GF-D8 (cell line): ENCODE results near the gene SMIM14.
"Not testable (repeated sequence)": the region's sequence is repeated elsewhere in the genome, so short reads cannot be mapped to it uniquely, and the experiment has no call there.

Source experiments
- DNase-seq: peaks from one replicate; lab custom pipeline; 2025; lab: John Stamatoyannopoulos, UW

SMIM14 gene

GRCh38 chr4:39596971-39597370 lies 41.7 kb downstream of the SMIM14 start:
- DNase-seq: no peak

GRCh38 chr4:39591290-39591689 lies 47.4 kb downstream of the SMIM14 start:
- no peak for DNase-seq

DNA sequence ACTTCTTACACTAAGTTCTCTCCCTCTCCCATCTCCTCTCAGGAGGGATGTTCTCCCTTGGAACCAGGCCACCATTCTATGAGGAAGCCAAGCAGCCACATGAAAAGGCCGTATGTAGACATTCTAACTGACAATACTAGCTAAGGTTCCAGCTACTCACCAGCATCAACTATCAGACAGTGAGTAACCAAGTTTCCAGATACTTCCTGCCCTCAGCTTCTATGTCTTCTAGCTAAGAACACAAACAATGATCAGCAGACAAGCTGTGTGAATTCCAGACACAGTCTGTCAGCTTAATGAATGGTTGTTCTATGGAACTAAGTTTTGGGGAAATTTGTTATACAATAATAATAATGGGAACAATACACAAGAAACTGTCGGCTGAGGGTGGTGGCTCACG lies 50.8 kb downstream of the SMIM14 start:
- DNase-seq: no peak

GRCh38 chr4:39574946-39575345 lies 63.7 kb downstream of the SMIM14 start:
- DNase-seq: no peak

DNA sequence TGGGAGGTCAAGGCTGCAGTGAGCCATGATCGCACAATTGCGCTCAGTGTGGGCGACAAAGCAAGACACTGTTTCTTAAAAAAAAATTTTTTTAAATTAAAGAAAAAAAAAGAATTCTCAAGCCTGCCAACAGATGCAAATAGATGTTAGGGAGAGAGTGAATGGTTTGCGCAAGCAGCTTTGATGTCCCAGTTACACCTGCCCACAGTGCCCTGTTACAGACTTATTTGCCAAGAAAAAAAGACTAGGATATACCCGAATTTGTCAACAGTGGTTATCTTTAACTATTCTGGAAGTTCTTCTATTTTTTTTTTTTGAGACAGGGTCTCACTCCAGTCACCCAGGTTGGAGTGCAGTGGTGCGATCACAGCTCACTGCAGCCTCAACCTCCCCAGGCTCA lies 67.2 kb downstream of the SMIM14 start:
- no peak for DNase-seq

DNA sequence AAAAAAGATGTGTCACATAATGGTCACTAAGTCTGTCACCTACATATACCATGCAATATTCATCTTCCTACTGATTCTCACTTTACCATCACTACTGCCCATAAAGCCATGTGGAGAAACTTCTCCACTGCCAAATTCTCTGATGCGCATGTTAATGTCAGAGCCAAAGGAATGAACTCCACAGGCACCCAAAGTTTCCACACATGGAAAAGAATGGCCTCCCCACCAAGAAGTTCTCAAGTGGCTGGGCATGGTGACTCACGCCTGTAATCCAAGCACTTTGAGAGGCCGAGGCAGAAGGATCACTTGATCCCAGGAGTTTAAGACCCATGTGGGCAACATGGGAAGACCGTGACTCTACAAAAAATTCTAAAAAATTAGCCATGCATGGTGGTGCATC lies 67.6 kb downstream of the SMIM14 start:
- no peak for DNase-seq

DNA sequence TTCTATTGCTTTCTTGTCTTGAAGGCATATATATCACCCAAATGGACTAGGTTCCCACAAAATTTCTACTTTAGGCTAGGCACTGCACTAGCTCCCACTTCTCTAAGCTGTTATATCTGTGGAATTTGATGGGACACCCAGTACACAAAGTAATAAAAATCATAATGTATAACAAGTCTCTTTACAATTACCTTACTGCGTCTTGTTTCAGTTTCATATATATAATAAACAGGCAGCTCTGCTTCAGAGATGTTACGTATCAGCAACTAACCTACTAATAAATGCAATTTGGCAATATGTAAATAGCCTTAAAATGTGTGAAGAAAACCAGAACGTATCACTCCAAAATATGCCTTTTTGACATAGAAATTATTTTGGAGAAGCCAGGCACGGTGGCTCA lies 69.5 kb downstream of the SMIM14 start:
- DNase-seq: no peak

DNA sequence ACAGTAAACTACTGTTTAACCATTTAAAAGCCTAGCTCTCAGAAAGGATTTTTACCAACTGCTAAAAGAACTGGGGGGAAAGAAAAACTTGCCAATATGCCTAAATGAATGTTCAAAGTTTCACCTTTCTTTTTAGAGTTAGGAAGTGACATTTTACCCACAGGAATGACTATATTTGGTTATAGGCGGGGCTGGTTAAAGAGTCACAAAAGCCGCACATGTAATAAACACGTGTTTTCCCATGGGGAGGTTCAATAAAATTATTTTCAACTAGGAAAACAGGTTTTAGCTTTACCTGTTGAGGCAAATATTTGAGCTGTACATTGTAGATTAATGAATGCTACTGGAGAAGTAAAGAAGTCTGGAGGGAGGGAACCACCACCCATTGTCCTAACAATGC lies 69.9 kb downstream of the SMIM14 start:
- no peak for DNase-seq

DNA sequence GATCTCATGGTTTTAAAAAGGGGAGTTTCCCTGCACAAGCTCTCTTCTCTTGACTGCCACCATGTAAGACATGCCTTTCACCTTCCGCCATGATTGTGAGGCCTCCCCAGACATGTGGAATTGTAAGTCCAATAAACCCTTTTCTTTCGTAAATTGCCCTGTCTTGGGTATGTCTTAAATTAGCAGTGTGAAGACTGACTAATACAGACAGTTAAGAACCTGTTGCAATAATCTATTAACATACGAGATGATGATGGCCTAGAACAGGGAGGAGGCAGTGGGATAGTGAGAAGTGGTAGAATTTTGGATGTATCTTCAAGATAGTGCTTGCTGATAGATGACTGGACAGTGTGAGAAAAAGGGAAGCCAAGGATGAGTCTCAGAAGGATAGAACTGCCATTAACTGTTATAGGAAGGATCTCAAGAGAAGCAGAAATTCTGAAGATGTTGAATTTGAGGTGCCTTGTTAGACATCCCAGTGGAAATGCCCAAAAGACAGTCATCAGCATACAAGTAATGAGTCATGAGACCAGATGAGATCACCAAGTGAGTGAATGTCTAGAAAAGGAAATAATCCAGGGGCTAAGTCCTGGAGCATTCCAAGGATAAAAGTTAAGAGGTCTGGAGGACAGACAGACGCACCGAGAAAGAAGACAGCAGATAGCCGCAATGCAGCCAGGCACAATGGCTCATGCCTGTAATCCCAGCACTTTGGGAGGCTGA lies 72.6 kb downstream of the SMIM14 start:
- no peak for DNase-seq

DNA sequence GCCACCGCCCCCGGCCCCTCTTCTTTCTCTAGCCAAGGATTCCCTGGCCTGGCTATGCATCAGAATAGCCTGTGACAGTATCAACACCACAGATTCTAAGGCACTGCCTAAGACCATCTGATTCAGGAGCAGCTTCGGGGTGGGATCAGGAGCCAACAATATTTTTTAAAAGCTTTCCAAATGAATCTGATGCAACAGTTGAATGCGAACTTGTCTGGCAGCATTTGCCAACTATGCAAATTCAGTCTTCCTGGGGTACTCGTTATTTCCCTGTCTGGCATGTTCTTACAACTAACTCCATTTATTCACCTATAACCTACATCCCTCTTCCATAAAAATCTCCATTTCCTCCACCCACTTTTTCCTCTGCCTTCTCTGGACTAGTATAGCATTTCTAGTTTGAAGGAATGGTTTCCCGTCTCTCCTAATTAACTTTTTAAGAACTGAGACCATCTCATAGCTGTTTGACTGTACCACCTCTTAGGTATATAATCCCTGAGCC lies 75.3 kb downstream of the SMIM14 start:
- DNase-seq: no peak

- no peak for DNase-seq
Observed at GRCh38 chr4:39562792-39563191, 75.9 kb downstream of the SMIM14 start.

DNA sequence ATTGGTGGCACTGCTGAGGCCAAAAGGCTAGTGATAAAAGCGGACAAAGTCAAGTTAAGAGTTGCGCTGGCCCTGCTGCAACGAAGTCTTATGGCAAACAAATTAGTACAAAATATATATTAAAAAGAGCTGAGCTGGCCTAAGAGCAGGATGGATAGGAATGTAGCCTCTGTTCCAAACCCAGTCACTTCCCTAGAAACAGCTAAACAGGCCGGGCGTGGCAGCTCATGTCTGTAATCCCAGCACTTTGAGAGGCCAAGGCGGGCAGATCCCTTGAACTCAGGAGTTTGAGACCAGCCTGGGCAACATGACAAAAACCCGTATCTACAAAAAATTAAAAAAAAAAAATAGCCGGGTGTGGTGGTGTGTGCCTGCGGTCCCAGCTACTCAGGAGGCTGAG lies 79.0 kb downstream of the SMIM14 start:
- no peak for DNase-seq

DNA sequence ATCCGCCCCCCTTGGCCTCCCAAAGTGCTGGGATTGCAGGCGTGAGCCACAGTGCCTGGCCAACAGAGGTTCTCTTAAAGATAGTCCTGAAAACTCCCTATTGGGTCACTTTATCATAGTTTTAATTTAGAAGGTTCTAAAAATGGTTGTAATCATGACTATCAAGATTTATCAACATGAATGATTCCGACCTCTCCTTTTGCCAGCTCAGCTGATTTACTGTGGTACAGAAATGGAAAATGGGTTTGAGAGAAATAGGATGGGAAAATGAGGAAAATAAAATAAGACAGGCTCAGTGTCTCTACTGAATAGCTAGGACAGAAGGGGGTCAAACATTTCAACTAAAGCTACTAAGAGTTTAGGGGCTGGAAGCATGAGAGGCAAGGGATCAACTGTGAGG lies 83.2 kb downstream of the SMIM14 start:
- DNase-seq: no peak

DNA sequence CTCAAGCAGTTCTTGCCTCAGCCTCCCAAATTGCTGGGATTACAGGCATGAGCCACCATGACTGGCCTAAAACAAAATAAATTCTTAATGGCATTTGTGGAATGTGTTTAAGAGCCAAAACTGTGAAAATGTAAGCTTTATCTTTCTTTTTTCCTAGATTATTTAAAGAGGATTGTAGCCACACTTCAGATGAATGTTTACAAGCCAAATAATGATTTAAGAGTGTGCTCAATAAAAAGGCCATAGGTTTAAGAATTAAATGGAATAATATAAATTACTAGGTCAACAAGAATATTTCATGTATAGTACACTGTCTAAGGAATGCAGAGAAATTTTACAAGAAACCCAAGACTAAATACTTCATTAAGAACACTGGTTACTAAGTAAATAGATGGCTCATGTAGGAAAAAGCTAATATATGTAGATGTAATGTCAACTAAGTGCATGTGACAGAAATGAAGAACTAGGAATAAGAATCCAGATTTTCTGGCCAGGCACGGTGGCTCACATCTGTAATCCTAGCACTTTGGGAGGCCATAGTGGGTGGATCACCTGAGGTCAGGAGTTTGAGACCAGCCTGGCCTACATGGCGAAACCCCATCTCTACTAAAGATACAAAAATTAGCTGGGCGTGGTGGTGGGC lies 90.1 kb downstream of the SMIM14 start:
- no peak for DNase-seq

- no peak for DNase-seq
Observed at GRCh38 chr4:39544580-39545315, 93.9 kb downstream of the SMIM14 start.

- not testable (repeated sequence) for DNase-seq
Observed at GRCh38 chr4:39544080-39544479, 94.6 kb downstream of the SMIM14 start.

DNA sequence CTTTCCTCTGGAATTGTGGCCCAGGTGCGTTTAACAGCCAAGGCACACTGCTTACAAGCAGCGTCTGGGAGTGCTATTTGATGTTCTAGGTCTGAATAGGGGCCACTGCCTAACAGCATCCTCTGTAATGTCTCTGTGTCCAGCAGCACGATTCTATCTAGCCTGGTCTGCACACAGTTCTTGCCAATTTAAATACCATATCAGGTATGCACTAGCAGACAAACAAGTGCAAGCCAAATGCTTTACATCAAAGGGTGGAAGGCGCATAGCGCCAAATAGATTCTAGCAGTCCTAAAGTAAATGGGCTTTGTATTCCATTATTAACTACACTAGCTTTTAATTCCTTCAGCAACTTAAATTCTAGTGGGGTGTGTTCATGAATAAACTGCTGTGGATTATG lies 95.6 kb downstream of the SMIM14 start:
- no peak for DNase-seq

- DNase-seq: no peak
Observed at GRCh38 chr4:39542611-39543012, 96.1 kb downstream of the SMIM14 start.

- no peak for DNase-seq
Observed at GRCh38 chr4:39541987-39542610, 96.6 kb downstream of the SMIM14 start.

GRCh38 chr4:39539089-39539611 lies 99.5 kb downstream of the SMIM14 start:
- no peak for DNase-seq

- DNase-seq: no peak
Observed at GRCh38 chr4:39533541-39533940, 105.1 kb downstream of the SMIM14 start.

GRCh38 chr4:39532237-39532636 lies 106.4 kb downstream of the SMIM14 start:
- DNase-seq: not testable (repeated sequence)
